HepG2 (cell line): ENCODE data around the gene FGF1. TPM values are rescaled to one million over a fixed set of nuclear protein-coding genes. Genes with fewer than 3 reads are reported as not detected.

Source experiments
- ATAC-seq: fragments of 200-7000 bp; cut with Tn5 transposase; 3 replicates; pipeline ENCODE4 v1.9.1; 2020; ENCODE audit warnings: mild to moderate bottlenecking, moderate library complexity
- BruUV-seq: library from RNA; stranded (reverse); fragments of 400-500 nt; replicated peaks from 2 replicates; lab custom pipeline; 2021; lab: Mats Ljungman, UMichigan
- CTCF ChIA-PET: fragments of 300-600 bp; formaldehyde crosslinking; extraction: SDS; loops from one replicate; lab custom pipeline; 2021; ENCODE audit warnings: low total read pairs, inconsistent platforms, low intra/inter-chr PET ratio; lab: Yijun Ruan, JAX
- POLR2A ChIA-PET: fragments of 350-600 bp; sonication (Branson Sonifier 250); formaldehyde crosslinking; loops from one replicate; lab custom pipeline; 2020; ENCODE audit warnings: antibody characterized with exemption, inconsistent platforms; lab: Yijun Ruan, JAX
- DNase-seq: peaks from one replicate; pipeline ENCODE4 v3.0.0-alpha.2; 2015; ENCODE audit warnings: low spot score
- FAIRE-seq: peaks from 3 replicates; lab custom pipeline; 2011; peaks lifted over from hg19 to GRCh38; lab: Jason Lieb, UNC
- H2AFZ ChIP-seq: one replicate; pipeline ENCODE4 v1.6.1; 2011; ENCODE audit warnings: low read length, inconsistent platforms
- H3K27ac ChIP-seq: fragments of 300-600 bp; 3 replicates; pipeline ENCODE4 v1.8.0; 2011; ENCODE audit warnings: mixed run types, mild to moderate bottlenecking, mixed read lengths, low read length, inconsistent platforms; ENCODE audit not compliant: insufficient read depth; ENCODE audit errors: extremely low read length
- H3K27me3 ChIP-seq, 2 experiments: fragments of 200-600 bp in 1 of 2; 2 replicates in 1 of 2; 3 replicates in 1 of 2; pipeline versions ENCODE4 v1.6.0 to v1.8.0; 2011; ENCODE audit warnings: low read length in 2 of 2, mild to moderate bottlenecking in 2 of 2, moderate library complexity in 2 of 2, inconsistent platforms in 1 of 2; ENCODE audit not compliant: insufficient read depth in 2 of 2, control insufficient read depth in 1 of 2
- H3K36me3 ChIP-seq, 2 experiments: fragments of 200-600 bp in 1 of 2; replicated peaks in 1 of 2; 2 replicates in 1 of 2; 3 replicates in 1 of 2; pipeline versions ENCODE4 v1.5.1 to v1.8.0; 2011; ENCODE audit warnings: low read length in 2 of 2, inconsistent platforms in 1 of 2; ENCODE audit not compliant: insufficient read depth in 2 of 2, control insufficient read depth in 1 of 2
- H3K4me1 ChIP-seq: 2 replicates; pipeline ENCODE4 v1.5.1; 2012; ENCODE audit warnings: low read length, inconsistent platforms; ENCODE audit not compliant: insufficient read depth
- H3K4me2 ChIP-seq: 2 replicates; pipeline ENCODE4 v1.6.0; 2011; ENCODE audit warnings: low read depth, low read length, inconsistent platforms
- H3K4me3 ChIP-seq, 3 experiments: fragments of 200-600 bp in 1 of 3; sonication (generic), shearing (Covaris generic) in 1 of 3; replicated peaks in 1 of 3; 2 replicates each; pipeline ENCODE4 v1.5.1; 2011 to 2016; ENCODE audit warnings: low read length in 3 of 3, inconsistent platforms in 2 of 3, low read depth in 2 of 3, mild to moderate bottlenecking in 2 of 3, control low read depth in 1 of 3, mixed read lengths in 1 of 3; ENCODE audit not compliant: insufficient read depth in 1 of 3
- H3K79me2 ChIP-seq: one replicate; pipeline ENCODE4 v1.6.1; 2011; ENCODE audit warnings: low read length, inconsistent platforms; ENCODE audit not compliant: insufficient read depth
- H3K9ac ChIP-seq: 2 replicates; pipeline ENCODE4 v1.6.0; 2011; ENCODE audit warnings: mild to moderate bottlenecking, low read depth, low read length, inconsistent platforms; ENCODE audit not compliant: insufficient read depth
- H3K9me3 ChIP-seq: 2 replicates; pipeline ENCODE4 v1.5.1; 2012; ENCODE audit warnings: mild to moderate bottlenecking, low read length
- H4K20me1 ChIP-seq: 2 replicates; pipeline ENCODE4 v1.6.0; 2011; ENCODE audit warnings: inconsistent platforms, mild to moderate bottlenecking, low read length, moderate library complexity; ENCODE audit not compliant: insufficient read depth
- AFF4 ChIP-seq: sonication (generic); formaldehyde crosslinking; IDR thresholded peaks from 2 replicates; pipeline ENCODE4 v1.4.0; 2020; ENCODE audit warnings: missing genetic modification reagents
- CAMTA2 ChIP-seq: sonication (generic); formaldehyde crosslinking; IDR thresholded peaks from 2 replicates; pipeline ENCODE4 v1.4.0; 2020; ENCODE audit warnings: mild to moderate bottlenecking, missing genetic modification reagents, borderline replicate concordance
- CBX2 ChIP-seq, 2 experiments: fragments of 200-600 bp in 1 of 2; sonication (generic); formaldehyde crosslinking in 1 of 2; IDR thresholded peaks; 2 replicates each; pipeline versions ENCODE4 v1.7.0 to v1.8.1; 2018 to 2022; ENCODE audit warnings: low read depth in 2 of 2, low read length in 1 of 2, mild to moderate bottlenecking in 1 of 2, missing genetic modification reagents in 1 of 2
- KMT2B ChIP-seq: IDR thresholded peaks from 2 replicates; pipeline ENCODE4 v1.6.1; 2016; ENCODE audit warnings: missing genetic modification reagents, missing compliant biosample characterization
- NFYB ChIP-seq: sonication (generic); formaldehyde crosslinking; IDR thresholded peaks from 2 replicates; pipeline ENCODE4 v1.4.0; 2020; ENCODE audit warnings: missing genetic modification reagents
- PHB2 ChIP-seq: fragments of 450-650 bp; IDR thresholded peaks from 2 replicates; pipeline ENCODE4 v1.6.1; 2018; ENCODE audit not compliant: partially characterized antibody
- REPIN1 ChIP-seq: sonication (generic); formaldehyde crosslinking; IDR thresholded peaks from 2 replicates; pipeline ENCODE4 v1.8.0; 2022; ENCODE audit warnings: missing genetic modification reagents, low read depth, mild to moderate bottlenecking, borderline replicate concordance
- TBX3 ChIP-seq: fragments of 450-650 bp; IDR thresholded peaks from 2 replicates; pipeline ENCODE4 v1.6.1; 2017; ENCODE audit warnings: antibody characterized with exemption, mild to moderate bottlenecking, inconsistent platforms, borderline replicate concordance
- ZNF124 ChIP-seq: sonication (generic); formaldehyde crosslinking; IDR thresholded peaks from 2 replicates; pipeline ENCODE4 v1.4.0; 2020; ENCODE audit warnings: missing genetic modification reagents
- ZNF142 ChIP-seq: sonication (generic); formaldehyde crosslinking; IDR thresholded peaks from 2 replicates; pipeline ENCODE4 v1.4.0; 2020; ENCODE audit warnings: missing genetic modification reagents
- ZNF441 ChIP-seq: sonication (generic); formaldehyde crosslinking; IDR thresholded peaks from 2 replicates; pipeline ENCODE4 v1.7.0; 2021; ENCODE audit warnings: missing genetic modification reagents, borderline replicate concordance
- WGBS: methylation state at CpG from one replicate; pipeline ENCODE4 v1.1.6; 2017; ENCODE audit warnings: low lambda C conversion rate; 5-methylcytosine and 5-hydroxymethylcytosine counted together
- in situ Hi-C: cut with HindIII; loops from 2 replicates; pipeline ENCODE4 v1.10.0; 2017; ENCODE audit warnings: low pct_unique_long_range_greater_than_20kb; ENCODE audit not compliant: extremely low pct_ligation_motif_present
- intact Hi-C: fragments of 100-400 bp; cut with micrococcal nuclease; formaldehyde crosslinking; loops from one replicate; pipeline ENCODE4 v1.10.0; 2022; ENCODE audit not compliant: unreplicated experiment
- polyA plus RNA-seq, 8 experiments: library from polyadenylated mRNA; depleted of rRNA in 3 of 8; stranded (reverse) in 7 of 8; unstranded in 1 of 8; fragments of >200 nt; fragmentation: Illumina TruSeq in 4 of 8; extraction: Trizol in 4 of 8; gene quantifications; 2 replicates each; pipeline versions ENCODE4 v1.2.1 to v1.2.3, GENCODE V29; 2011 to 2016; ENCODE audit warnings: low read depth in 4 of 8, missing spikeins in 1 of 8, mixed read lengths in 1 of 8; ENCODE audit not compliant: insufficient read depth in 1 of 8
- total RNA-seq, 5 experiments: library from RNA; depleted of rRNA; stranded (reverse); fragments of >200 nt; fragmentation: Illumina TruSeq; extraction: Trizol; gene quantifications; 2 replicates each; pipeline ENCODE4 v1.2.3, GENCODE V29; 2016; ENCODE audit warnings: low read depth in 1 of 5

The FGF1 gene
- total and polyA plus RNA-seq, 2 of the 13 experiments (the other 11 are each of a cell fraction or from before 2014, with no cell fraction given), result not detected

GRCh38 chr5:142608081-142608480 is 77.8 kb downstream of the FGF1 start:
- FAIRE-seq, result no peak
- CTCF ChIA-PET, result no interaction called here
- TF ChIP-seq PHB2, result no peak
- TF ChIP-seq CAMTA2, result no peak
- no peak for TF ChIP-seq ZNF142
- TF ChIP-seq ZNF441, result no peak
- no peak for TF ChIP-seq NFYB (CRISPR knock-in tag)
- no peak for TF ChIP-seq ZNF124 (CRISPR knock-in tag)
- no peak for TF ChIP-seq CBX2 (IDR thresholded peaks at IDR 0.05; ENCODE audit: low read depth, low read length)
- TF ChIP-seq CBX2 (CRISPR knock-in tag; IDR thresholded peaks at IDR 0.05; ENCODE audit: low read depth), result no peak
- no peak for TF ChIP-seq TBX3
- TF ChIP-seq KMT2B (CRISPR knock-in tag), result no peak
- no peak for TF ChIP-seq AFF4 (CRISPR knock-in tag)
- no peak for TF ChIP-seq REPIN1 (CRISPR knock-in tag)

More at GRCh38 chr5:142608081-142608480, 77.8 kb downstream of the FGF1 start:
- no peak overlapping the region for H3K4me2 ChIP-seq
- no peaks in the 10 kb centered on the region for H3K79me2 ChIP-seq
- no TSS peak for BruUV-seq
- H4K20me1 ChIP-seq, result peaks cover 3% of the 10 kb centered on the region; the same call in 1 of the 2 replicates
- H3K9ac ChIP-seq, result no peak overlapping the region
- DNase-seq, result no peak
- intact Hi-C loops, result no loop called here
- POLR2A ChIA-PET, result no interaction called here
- in situ Hi-C loops, result no loop called here
- H3K9me3 ChIP-seq, result no peaks in the 10 kb centered on the region
- no peaks in the 10 kb centered on the region for H3K36me3 ChIP-seq
- H3K4me1 ChIP-seq, result no peaks in the 10 kb centered on the region
- 41% methylated on average over 7 of the region's 7 CpGs for WGBS
- H3K4me3 ChIP-seq, result no peak overlapping the region
- H3K27me3 ChIP-seq, result peaks cover 0 to 19% of the 10 kb centered on the region in 2 experiments; a peak in 2 of 5 replicates
- no peak overlapping the region for H3K27ac ChIP-seq
- H2AFZ ChIP-seq, result no peak overlapping the region
- ATAC-seq, result no peak
